Kidney capillary endothelial cell (primary cell): ENCODE measurements around the gene ITGA8.
"Not testable (repeated sequence)": the region's sequence is repeated elsewhere in the genome, so short reads cannot be mapped to it uniquely, and the experiment has no call there.

Experiments used
- DNase-seq: peaks from one replicate; pipeline ENCODE4 v3.0.0-alpha.2; 2018; ENCODE audit warnings: low spot score

ITGA8 gene

GRCh38 chr10:15494850-15495506 is 224.7 kb downstream of the ITGA8 start:
- DNase-seq, result no peak

DNA sequence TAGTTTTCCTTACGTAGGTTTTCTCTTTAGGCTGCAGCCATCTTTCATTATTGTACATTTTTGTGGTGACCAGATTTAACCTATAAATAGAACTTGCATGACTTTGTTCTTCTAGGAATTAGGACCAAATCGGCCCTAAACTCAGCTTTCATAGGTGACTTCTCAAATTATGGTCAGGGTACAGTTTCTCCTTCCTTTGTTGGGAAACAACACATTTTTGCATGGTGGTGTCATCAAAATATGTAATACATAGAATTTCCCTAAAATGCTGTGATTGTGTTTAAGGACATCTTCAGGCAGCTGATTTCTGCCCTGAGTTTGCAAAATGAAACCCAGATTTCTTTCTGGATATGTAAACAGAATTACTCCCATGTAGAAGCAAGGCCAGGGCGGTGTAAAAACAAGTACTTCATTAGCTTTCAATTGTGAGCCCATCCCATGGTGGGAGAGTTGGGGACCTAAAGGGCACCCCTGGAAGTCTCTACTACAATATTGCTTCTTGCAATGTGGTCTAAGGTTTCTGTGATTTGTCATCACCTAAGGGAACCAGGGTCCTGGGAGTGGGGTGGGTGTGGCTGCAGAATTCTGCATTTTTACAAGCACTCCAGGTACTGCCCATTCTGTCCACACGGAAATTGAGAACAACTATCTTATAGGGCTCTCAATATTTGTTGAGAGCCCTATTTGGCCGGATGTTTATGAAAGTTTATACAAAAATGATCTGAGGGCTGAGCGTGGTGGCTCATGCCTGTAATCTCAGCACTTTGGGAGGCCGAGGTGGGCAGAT is 227.7 kb downstream of the ITGA8 start:
- no peak for DNase-seq

DNA sequence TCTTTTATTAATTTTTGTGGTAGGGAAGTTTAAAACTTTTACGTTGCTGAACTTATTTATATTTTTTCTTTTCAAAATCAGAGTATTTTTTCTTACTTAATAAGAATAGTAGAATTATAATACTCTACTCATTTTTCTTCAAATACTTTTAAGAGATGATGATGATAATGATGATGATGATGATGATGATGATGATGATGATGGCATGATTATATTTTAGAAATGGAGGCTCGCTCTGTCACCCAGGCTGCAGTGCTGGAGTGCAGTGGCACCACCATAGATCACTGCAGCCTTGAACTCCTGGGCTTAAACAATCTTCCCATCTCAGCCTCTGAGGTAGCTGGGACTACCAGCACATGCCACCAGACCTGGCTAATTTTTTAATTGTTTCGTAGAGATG is 230.3 kb downstream of the ITGA8 start:
- DNase-seq, result no peak

GRCh38 chr10:15487376-15487775 is 232.3 kb downstream of the ITGA8 start:
- no peak for DNase-seq

DNA sequence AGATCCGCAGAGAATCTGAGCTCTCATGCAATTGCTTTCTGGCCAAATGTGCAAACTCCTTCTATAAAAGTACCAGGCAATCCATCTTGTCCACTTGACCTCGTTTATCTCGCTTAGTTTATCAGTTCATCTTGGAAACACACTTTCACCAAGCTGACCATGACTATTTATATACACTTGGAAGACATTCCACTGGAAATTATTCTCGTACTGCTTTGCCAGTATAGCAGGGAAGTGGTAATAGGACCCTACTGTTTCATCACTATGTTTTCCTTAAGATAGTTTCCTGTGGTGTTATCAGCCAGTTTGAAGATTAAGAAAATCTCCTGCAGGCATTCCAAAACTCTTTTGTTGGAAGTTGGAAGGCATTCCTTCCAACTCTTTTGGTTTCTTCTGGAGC is 233.3 kb downstream of the ITGA8 start:
- DNase-seq, result no peak

DNA sequence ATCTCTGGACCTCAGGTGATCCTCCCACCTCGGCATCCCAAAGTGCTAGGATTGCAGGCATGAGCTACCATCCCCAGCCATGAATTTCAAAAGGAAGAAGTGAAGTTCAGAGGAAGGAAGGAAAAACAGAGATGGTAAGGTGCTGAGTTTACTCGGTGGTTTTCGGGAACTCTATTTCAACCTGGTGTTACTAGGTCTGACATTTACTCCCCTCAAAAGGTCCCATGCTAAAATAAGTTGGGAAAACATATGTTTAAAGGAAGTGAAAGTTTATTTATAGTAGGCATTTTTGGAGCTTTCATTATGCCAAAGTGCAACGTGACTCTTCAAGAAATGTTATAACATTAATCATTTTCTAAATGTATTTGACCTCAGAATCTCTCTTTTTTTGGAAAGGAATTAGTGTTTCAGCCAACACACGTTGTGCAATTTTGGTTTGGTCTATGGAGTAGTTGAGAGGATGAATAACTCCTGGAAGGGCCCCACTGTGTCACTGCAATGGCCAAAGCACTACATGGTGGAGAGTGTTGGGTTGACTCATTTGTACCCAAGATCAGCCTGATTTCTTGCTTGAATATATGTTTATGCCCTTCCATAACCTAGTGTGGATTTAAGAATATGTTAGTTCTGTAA is 233.9 kb downstream of the ITGA8 start:
- DNase-seq, result no peak

DNA sequence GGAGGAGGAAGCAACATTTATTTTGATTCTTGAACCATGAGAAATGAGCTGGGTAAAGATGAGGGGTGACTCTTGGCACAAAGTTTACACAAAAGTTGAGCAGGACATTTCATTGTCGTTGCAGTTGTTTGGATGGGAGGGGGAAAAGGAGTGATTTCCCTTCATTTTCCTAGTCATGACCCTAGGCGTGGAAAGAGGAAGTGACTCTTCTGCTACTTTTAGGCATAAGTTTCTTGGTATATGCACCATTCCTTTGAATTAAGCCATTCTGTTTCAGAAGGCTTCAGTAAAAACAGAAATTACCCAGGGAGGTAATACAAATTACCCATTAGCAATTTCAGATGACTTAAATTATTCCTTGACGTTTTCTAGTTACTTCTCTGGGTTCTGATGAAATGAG is 234.7 kb downstream of the ITGA8 start:
- peak; percentile 21 for DNase-seq

DNA sequence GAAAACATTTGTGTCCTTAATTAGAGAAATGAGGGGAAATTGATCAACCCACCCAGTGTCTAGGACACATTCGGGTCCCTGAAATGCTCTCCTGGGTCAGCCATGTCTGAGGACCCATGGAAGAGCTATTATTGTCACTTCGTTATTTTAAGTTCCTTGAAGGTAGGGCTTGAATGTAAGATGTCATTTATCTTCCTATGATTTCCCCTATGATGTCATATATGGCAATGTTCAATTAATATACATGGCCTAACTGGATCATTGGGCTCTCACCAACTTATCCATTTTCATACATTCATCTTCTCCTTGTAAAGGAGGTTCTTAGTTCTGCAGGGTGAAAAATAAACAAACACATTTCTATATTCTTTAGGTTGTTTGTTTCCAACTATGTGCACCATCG is 235.6 kb downstream of the ITGA8 start:
- DNase-seq, result no peak

DNA sequence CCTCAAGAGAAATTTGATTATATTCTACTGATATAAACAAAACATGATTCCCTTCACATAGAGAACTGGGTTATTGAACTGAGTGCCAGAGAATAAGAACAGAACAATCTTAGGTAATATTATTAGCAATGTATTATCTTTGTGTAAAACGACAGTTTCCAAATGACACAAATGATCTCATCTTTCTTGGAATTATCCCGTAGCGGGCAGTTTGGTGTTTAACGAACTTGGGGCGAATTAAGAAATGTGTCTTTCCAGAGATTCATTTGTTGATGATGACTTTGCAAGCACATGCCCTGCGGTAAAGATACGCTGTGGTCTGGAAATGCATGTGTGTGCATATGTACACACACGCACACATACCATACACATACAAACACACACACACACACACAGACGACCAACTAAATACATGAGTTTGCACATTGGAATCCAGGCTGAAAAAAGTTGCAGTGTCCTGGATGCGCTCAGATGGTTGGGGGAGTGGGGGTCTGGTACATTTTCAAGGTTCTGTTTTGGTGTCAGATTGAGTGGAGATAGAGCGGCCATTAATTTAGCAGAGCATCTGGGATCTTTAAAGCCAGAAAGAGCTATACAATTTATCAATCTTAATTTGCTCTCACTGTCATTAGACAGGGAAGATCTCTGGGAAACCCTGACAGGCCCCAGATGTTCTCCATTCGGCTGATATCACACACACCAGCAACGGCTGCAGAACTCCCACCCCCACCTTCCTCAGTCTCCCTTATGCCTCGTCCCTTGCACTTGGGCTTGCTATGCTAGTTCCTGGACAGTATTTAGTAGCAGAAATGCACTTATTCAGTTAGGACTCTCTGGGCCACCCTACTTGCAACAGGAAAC is 236.3 kb downstream of the ITGA8 start:
- no peak for DNase-seq

- DNase-seq, result no peak
Observed at GRCh38 chr10:15482156-15482555, 237.6 kb downstream of the ITGA8 start.

DNA sequence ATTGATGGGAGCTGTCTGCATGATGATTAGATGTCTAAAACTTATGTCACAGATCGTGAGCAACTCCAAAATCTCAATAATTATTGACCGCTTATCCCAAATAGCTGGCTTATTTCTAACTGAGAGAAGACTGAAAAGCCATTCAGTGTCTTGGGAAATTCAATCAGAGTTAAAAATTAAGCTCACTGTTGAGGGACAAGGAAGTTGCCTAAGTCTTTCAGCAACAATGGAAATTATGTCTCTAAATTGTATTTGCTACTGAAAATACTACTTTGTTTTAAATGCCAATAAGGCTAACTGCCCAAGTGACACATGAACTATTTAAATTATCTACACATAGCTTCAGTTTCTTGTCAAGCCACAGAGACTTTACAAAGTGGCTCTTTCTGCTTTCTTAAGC is 240.8 kb downstream of the ITGA8 start:
- DNase-seq, result no peak

GRCh38 chr10:15478429-15478828 is 241.3 kb downstream of the ITGA8 start:
- no peak for DNase-seq

GRCh38 chr10:15476337-15476736 is 243.4 kb downstream of the ITGA8 start:
- no peak for DNase-seq

- not testable (repeated sequence) for DNase-seq
Observed at GRCh38 chr10:15475439-15475838, 244.3 kb downstream of the ITGA8 start.

- DNase-seq, result no peak
Observed at GRCh38 chr10:15474671-15475070, 245.1 kb downstream of the ITGA8 start.

GRCh38 chr10:15473396-15473767 is 246.3 kb downstream of the ITGA8 start:
- no peak for DNase-seq

DNA sequence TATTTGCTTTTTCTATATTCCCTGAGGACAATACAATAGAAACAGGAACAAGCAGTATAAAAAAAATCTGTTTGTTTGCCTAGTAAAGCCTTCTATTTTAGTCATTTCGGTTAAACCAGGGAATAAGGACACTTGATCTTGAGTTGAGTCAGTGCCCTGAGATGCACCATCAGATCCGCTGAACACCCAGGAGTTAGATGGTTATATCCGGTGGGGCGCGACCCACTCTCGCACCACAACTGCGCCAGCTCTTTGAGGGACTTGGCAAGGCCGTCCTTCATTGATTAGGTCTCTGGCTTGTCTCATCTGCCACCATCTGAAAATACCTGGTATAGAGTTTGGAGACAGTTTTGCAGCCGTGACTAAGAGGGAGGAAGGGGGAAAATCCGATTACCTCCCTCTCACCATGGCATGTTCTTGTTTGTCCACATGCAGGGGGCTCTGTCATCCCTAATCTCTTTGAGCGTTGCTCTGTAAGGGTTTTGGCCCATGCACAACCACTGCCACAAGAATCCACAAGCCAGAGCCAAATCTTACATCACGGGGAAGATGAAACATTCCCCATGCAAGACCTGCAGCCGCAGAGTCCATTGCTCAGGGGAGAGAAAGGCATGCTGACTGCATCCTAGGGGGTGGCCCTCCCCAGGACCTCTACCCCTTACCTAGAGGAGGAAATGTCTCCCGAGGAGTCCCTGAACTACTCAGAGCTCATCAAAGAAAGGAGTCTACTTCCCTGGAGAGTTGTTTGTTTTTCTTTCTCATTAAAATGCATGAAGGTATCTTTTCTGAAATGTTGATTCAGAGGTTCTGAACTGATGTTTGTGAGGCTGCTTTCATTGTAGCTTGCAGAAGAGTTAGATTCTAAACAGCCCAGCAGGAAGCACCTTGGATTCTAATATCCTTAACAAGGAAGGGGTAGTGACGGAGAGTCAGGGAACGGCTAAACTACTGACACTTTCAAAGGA is 247.0 kb downstream of the ITGA8 start:
- DNase-seq, result peak; percentile 53

DNA sequence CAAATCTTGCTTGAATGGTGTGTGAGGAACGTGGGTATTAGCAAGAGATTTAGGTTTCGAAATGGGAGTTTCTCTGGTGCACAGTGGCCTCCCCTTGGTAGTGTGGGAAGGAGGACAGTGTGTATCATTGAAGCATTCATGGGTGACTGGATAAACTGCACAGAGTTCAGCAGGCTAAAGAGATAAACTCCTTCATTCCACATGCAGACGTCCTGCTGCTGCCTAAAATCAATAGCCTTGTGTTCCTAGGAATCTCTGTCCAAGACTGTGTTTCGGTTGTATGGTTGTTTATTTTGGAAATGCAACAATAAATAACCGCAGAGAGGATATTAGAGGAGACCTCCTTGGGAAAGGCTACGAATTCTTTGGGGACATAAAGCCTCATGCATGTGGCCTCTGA is 247.7 kb downstream of the ITGA8 start:
- DNase-seq, result no peak

DNA sequence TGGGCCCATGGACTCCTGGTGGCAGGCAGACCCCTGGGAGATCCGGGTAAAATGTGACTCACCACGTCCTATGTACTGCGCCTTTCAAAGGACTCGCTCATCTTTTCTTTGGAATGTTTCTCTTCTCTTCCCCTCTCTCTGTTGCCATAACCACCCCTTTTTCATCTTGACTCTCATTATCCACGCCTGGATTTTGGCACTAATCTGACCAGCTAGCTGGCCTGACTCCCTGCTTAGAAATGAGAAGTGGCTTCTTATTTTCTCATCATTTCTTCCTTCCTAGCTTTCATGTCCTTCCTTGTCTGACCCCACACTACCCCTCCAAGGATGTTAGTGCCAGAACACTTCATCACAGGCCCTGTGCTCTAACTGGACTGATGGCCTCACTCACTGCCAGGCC is 250.6 kb downstream of the ITGA8 start:
- DNase-seq, result no peak

DNA sequence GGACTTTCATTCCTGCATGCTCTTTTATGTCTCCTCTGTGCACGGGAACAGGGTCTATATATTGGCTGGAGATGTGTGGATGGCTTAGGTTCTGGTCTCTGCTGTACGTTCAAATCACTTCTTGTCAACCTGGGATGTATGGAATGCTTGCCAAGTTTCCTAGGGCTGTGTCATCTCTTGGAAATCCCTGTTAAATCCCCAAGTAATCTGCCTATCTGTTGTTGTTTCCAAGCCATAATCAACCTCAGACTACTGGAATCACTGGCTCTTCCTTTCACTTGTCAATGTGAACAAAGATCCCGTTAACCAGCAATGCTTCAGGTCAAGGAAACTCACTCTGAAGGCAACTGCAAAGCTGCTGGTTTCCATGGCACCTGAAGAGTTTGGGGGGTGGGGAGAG is 255.3 kb downstream of the ITGA8 start:
- DNase-seq, result no peak
